Spleen (tissue), 11 donors: ENCODE measurements around the gene UBXN11. TPM values are rescaled to one million over a fixed set of nuclear protein-coding genes. Genes with fewer than 3 reads are reported as not detected.

Experiments used
- DNase-seq: peaks from one replicate; pipeline ENCODE4 v3.0.0-alpha.2; 2020
- H3K27ac ChIP-seq, 8 donors: fragments of 200-600 bp; sonication (generic) in 7 of 8; 1 replicate in 4 of 8; 2 replicates in 4 of 8; pipeline versions ENCODE4 v1.5.0 to v1.8.0; 2016 to 2021; ENCODE audit warnings: inconsistent platforms in 4 of 8, mild to moderate bottlenecking in 4 of 8, moderate library complexity in 1 of 8
- H3K27me3 ChIP-seq, 7 donors: fragments of 200-600 bp; sonication (generic) in 6 of 7; replicated peaks in 1 of 7; 1 replicate in 4 of 7; 2 replicates in 3 of 7; pipeline versions ENCODE4 v1.5.0 to v1.8.0; 2016 to 2021; ENCODE audit warnings: inconsistent platforms in 3 of 7, mild to moderate bottlenecking in 1 of 7
- H3K36me3 ChIP-seq, 6 donors: fragments of 200-600 bp; sonication (generic) in 5 of 6; 1 replicate in 4 of 6; 2 replicates in 2 of 6; pipeline versions ENCODE4 v1.5.0 to v1.8.0; 2016 to 2021; ENCODE audit warnings: inconsistent platforms in 2 of 6
- H3K4me1 ChIP-seq, 6 donors: fragments of 200-600 bp; sonication (generic) in 5 of 6; 1 replicate in 3 of 6; 2 replicates in 3 of 6; pipeline versions ENCODE4 v1.5.0 to v1.8.0; 2016 to 2021; ENCODE audit warnings: inconsistent platforms in 3 of 6
- H3K4me3 ChIP-seq, 8 donors: fragments of 200-600 bp; sonication (generic) in 7 of 8; 1 replicate in 4 of 8; 2 replicates in 4 of 8; pipeline versions ENCODE4 v1.5.0 to v1.8.0; 2016 to 2021; ENCODE audit warnings: inconsistent platforms in 4 of 8, mild to moderate bottlenecking in 4 of 8, moderate library complexity in 2 of 8
- H3K9me3 ChIP-seq, 8 donors: fragments of 200-600 bp; sonication (generic) in 7 of 8; 1 replicate in 4 of 8; 2 replicates in 4 of 8; pipeline versions ENCODE4 v1.5.0 to v1.8.0; 2016 to 2021; ENCODE audit warnings: inconsistent platforms in 4 of 8
- CTCF ChIP-seq, 11 experiments: fragments of 200-600 bp in 7 of 11; fragments of 450-650 bp in 4 of 11; sonication (generic) in 4 of 11; IDR thresholded peaks in 8 of 11; conservative IDR thresholded peaks in 3 of 11; 1 replicate in 7 of 11; 2 replicates in 4 of 11; pipeline versions ENCODE4 v1.4.0 to v1.8.0; 2016 to 2021; ENCODE audit warnings: antibody characterized with exemption in 11 of 11, inconsistent platforms in 4 of 11, mild to moderate bottlenecking in 1 of 11
- POLR2A ChIP-seq, 3 donors: fragments of 450-650 bp; IDR thresholded peaks; one replicate each; pipeline ENCODE4 v1.5.1; 2017; ENCODE audit warnings: antibody characterized with exemption in 3 of 3, mild to moderate bottlenecking in 1 of 3
- POLR2AphosphoS5 ChIP-seq, 3 donors: sonication (generic); formaldehyde crosslinking; IDR thresholded peaks; one replicate each; pipeline ENCODE4 v1.5.1; 2017; ENCODE audit warnings: antibody characterized with exemption in 3 of 3
- WGBS, 5 donors: extraction: QIAGEN DNeasy Blood & Tissue Kit in 3 of 5; methylation state at CpG; one replicate each; pipeline versions ENCODE4 v1.1.5 to v1.1.7; 2013 to 2018; 5-methylcytosine and 5-hydroxymethylcytosine counted together
- intact Hi-C: fragments of 100-400 bp; cut with DNase I; formaldehyde crosslinking; loops from one replicate; pipeline ENCODE4 v1.15.0; 2023; ENCODE audit warnings: low total_unique reads
- polyA plus RNA-seq, 3 donors: library from polyadenylated mRNA; stranded (reverse); fragments of 200-250 nt; gene quantifications; one replicate each; pipeline ENCODE4 v1.2.1, GENCODE V29; 2013
- total RNA-seq, 7 donors: library from RNA; depleted of rRNA in 3 of 7; stranded (reverse); fragments of >200 nt in 3 of 7; fragmentation: NEBNext Ultra II Directional in 4 of 7; extraction: Animal tissue kit (Norgen Biotek cat#: 25700) in 4 of 7; gene quantifications; one replicate each; pipeline versions ENCODE4 v1.1.0 to v1.2.1, GENCODE V29; 2016 to 2021
- donor health status: healthy with polysubstance abuse.
- donor health status: DM: no; HTN: no; CAD: no; lungs with moderate emphysema.
- donor health status: DM: no; HTN: no; CAD: no.
- donor health status: Bipolar disorder and iron deficiency.
- donor health status: healthy.
- donor health status: DM: no; HTN: no; CAD: no.
- donor health status: DM: yes; HTN: yes; CAD: no.

UBXN11 gene
- total and polyA plus RNA-seq, 10 donors: 25.1 to 67.8 (median 49.2) TPM

- Histone ChIP-seq H3K36me3 (no peaks in the 10 kb centered on the region), H3K27me3 (peaks cover 0 to 11% (median 0%) of the 10 kb centered on the region in 7 donors), H3K9me3 (no peaks in the 10 kb centered on the region), H3K4me1 (no peaks in the 10 kb centered on the region), H3K27ac (no peak overlapping the region), H3K4me3 (no peak overlapping the region)
- 75 to 93% (median 84%) methylated on average over 9 of the region's 9 CpGs for WGBS, 5 donors
- intact Hi-C loops: no loop called here
- DNase-seq: no peak
- TF ChIP-seq POLR2AphosphoS5 (IDR thresholded peaks at IDR 0.05): no peak
- no peak for TF ChIP-seq POLR2A (IDR thresholded peaks at IDR 0.05)
- TF ChIP-seq CTCF (IDR thresholded peaks at IDR 0.05 in 8 of 11, conservative IDR thresholded peaks at IDR 0.05 in 3 of 11): no peak
Observed at GRCh38 chr1:26350701-26351589, 44.5 kb upstream of the UBXN11 start.

GRCh38 chr1:26350343-26350700, 43.9 kb upstream of the UBXN11 start:
- no peaks in the 10 kb centered on the region for H3K4me1 ChIP-seq
- H3K36me3 ChIP-seq: no peaks in the 10 kb centered on the region
- H3K27me3 ChIP-seq: peaks cover 0 to 11% (median 0%) of the 10 kb centered on the region in 7 donors
- intact Hi-C loops: no loop called here
- H3K4me3 ChIP-seq: no peak overlapping the region
- H3K27ac ChIP-seq: no peak overlapping the region
- DNase-seq: no peak
- no peaks in the 10 kb centered on the region for H3K9me3 ChIP-seq
- WGBS, 5 donors: 69 to 88% (median 81%) methylated on average over 2 of the region's 2 CpGs
- TF ChIP-seq POLR2A (IDR thresholded peaks at IDR 0.05): no peak
- TF ChIP-seq CTCF (IDR thresholded peaks at IDR 0.05 in 8 of 11, conservative IDR thresholded peaks at IDR 0.05 in 3 of 11): no peak
- TF ChIP-seq POLR2AphosphoS5 (IDR thresholded peaks at IDR 0.05): no peak

GRCh38 chr1:26349877-26350244, 43.4 kb upstream of the UBXN11 start:
- no peaks in the 10 kb centered on the region for H3K4me1 ChIP-seq
- DNase-seq: no peak
- WGBS, 5 donors: 79 to 92% (median 84%) methylated on average over 5 of the region's 5 CpGs

More at GRCh38 chr1:26349877-26350244, 43.4 kb upstream of the UBXN11 start:
- no peaks in the 10 kb centered on the region for H3K9me3 ChIP-seq
- TF ChIP-seq POLR2A (IDR thresholded peaks at IDR 0.05) (no peak), CTCF (IDR thresholded peaks at IDR 0.05 in 8 of 11, conservative IDR thresholded peaks at IDR 0.05 in 3 of 11) (no peak), POLR2AphosphoS5 (IDR thresholded peaks at IDR 0.05) (no peak)
- H3K27me3 ChIP-seq: peaks cover 0 to 6% (median 0%) of the 10 kb centered on the region in 7 donors
- no peak overlapping the region for H3K4me3 ChIP-seq
- no peaks in the 10 kb centered on the region for H3K36me3 ChIP-seq
- no peak overlapping the region for H3K27ac ChIP-seq
- intact Hi-C loops: no loop called here
